ENCODE measurements around the gene NTRK1.

NTRK1 gene

DNA sequence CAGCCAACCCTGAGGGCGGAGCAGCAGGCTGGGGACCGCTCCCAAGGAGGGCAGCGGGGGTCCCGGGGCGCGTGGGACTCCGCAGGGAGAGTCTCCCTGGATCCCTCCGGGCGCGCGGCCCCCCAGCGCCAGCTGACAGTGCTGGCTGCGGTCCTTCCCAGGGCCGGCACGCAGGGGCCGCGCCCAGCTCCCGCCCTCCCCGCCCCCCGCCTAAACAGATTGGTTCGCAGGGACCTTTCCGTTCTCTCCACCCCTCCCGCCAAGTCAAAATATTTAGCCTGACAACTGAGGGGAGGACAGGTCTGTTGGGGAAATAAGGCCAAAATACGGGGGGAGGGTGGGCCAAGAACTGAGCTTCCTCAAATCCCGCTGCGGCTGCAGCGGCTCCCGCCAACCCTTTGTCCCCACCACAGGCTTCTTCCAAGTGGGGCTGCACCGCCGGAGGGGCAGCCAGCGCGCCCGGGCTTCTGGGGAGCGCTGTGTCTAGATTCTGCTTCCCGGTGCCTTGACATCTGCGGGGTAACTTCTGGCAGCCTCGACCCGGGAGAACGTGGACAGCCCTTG is 1.6 kb upstream of the NTRK1 start, which contains the start of gene INSRR:
TSS of gene INSRR (minus strand) at position 159 of the 564 bp plus-strand sequence. CDS start 496 bp downstream, outside the sequence.
- no peak for DNase-seq

DNA sequence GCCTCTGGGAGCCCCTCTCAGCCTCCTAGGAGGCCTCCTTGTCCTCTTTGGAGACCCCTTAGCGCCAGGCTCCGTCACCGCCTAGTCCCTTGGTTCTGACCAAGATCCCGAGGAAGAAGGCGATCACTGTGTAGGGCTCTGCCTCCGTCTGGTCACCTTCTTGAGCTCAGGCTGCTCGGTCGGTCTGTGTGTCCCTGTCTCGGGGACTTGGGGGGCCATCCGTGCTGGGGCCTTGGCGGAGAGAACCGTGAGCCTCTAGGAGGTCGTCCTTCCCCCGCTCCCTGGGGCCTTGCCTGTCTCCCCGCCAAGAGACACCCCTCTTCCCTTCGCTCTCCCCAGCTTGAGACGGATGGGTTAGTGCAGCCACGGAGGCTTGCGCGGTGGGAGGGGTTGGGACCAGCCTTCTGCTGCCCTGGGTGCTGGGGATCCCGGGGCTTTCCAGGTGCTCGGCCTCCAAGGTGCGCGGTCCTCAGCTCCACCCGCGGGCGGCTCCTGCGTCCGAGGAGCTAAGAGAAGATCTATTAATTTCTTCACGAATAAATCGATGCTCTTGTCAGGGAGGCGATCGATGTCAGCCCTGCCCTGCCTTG is 1.0 kb upstream of the NTRK1 start:
- DNase-seq, result no peak

DNA sequence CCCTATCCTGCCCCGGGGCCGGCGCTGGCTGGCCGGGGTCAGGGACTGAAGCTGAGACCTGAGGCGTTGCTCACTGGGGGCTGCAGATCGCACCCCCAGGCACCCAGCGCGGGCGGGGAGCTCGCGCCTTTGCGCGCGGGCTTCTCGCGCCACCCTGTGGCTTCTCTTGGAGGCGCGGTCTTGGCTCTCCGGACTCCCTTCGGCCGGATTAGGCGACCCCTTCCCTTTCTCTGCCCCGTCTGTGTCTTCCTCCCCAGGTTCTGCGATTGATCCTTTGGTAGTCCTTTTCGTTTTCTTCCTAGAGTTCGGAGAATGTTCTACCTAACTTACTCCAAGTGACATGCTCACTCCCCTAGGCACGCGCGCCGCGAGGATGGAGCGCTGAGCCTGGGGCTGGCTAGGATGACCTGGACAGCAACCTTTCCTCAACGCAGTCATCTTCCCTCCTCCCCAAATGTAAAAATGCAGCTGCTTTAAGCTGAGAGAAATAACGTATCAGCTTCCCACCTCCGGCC is 495 bp upstream of the NTRK1 start:
- DNase-seq, result no peak

DNA sequence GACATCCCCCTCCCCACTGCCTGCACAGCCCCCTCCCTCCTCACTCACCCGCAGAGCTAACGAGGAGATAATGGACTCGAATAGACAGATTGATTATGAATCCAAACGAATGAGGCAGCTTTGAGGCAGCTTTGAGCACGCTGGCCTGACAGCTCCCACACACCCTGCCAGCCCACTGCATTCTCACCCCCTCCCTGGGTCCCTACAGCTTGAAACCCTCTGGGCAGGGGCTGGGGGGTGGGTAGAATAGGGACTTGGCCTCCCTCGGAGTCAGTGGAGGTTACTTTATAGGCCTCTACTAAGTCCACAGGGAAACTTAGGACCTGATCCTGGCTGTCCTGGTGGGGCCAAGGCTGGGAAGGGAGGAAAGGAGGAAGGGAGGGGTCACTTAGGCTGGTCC is 1.9 kb downstream of the NTRK1 start:
- DNase-seq, result no peak

DNA sequence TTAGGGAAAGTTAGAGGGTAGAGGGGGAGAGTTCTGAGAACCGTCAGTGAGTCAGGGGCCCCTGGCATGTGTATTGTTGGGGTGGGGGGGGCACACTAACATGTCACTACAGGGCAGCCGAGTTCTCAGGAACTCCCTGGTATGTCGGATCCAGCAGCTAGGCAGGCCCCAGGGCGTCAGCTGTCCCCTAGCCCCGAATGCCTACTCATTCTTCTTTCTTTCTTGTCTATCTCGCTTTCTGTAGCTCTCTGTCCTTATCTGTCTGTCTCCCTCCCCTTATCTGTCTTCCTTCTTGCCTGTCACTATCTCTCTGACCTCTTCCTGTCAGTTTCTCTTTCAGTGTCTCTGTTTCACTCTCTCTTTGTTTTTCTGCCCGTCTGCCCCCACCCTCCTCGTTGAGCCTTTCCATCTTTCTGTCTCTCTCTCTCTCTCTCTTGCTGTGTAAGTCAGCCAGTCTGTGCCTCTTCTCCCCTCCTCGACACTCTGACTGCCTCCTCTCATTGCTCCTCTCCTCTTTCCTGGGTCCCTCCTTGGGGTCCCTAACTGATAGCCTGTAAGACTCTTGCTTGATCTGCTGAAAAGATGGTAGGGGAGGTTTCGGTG is 2.4 kb downstream of the NTRK1 start:
- no peak for DNase-seq

DNA sequence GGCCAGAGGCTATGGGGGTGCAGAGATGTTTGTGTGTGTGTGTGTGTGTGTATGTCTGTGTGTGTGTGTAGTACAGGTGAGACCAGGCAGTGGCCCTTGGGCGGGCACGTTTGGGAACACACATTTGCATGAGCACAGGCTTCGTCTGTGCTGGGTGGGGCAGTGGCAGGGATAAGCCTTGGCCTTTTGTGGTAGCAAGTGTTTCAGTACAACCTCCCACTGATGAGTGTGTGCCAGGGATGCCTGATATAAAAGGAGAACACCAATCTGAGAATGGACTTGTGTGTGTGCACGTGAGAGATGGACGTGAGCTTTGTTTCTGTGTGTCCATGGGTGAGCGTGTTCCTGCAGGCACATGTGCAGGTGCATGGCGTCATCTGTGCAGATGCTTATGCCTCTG is 3.0 kb downstream of the NTRK1 start:
- DNase-seq, result no peak

DNA sequence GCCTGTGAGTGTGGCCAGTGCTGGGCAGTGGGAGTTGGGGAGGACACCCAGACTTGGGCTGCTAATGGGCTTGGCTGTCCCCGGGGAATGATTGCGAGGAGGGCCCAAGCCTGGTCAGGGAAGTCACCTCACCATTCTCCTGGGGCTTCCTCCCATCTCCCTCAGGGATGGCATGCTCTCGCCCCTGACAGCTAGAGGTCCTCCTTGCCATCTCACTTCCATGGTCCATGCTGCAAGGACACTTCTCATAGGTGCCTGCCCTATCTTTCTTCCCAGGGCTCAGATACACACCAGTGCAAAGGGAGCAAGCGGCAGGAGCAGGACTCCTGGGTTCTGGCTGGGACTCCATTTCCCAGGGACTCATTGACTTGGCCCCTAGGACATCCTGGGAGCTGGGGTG is 4.1 kb downstream of the NTRK1 start:
- no peak for DNase-seq

DNA sequence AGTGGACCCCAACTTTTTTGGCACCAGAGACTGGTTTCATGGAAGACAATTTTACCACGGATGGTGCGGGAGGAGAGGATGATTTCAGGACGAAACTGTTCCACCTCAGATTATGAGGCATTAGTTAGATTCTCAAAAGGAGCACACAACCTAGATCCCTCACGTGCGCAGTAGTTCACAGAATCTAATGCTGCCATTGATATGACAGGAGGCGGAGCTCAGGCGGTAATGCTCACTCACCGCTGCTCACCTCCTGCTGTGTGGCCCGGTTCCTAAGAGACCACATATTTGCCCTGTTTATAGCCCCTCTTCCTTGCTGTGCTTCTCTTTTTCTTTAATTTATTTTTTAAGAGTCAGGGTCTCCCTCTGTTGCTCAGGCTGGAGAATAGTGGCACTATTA is 4.6 kb downstream of the NTRK1 start:
- no peak for DNase-seq

DNA sequence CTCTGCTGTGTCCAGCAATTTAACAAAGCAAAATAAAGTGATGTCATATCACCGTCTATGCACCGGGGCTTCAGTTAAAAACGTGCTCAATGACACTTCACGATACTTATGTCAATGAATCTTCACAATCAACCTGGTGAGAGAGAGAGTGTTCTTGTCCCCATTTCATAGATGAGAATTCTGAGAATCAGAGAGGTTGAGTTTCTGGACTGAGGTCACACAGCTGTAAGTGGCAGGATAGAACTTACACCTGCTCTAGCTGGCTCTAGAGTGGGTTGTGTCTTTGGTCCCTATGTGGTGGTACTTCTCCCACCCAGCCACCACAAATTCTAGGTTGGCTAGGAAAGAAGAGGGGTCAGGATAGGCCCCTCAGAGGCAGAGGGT is 5.2 kb downstream of the NTRK1 start:
- DNase-seq, result no peak

DNA sequence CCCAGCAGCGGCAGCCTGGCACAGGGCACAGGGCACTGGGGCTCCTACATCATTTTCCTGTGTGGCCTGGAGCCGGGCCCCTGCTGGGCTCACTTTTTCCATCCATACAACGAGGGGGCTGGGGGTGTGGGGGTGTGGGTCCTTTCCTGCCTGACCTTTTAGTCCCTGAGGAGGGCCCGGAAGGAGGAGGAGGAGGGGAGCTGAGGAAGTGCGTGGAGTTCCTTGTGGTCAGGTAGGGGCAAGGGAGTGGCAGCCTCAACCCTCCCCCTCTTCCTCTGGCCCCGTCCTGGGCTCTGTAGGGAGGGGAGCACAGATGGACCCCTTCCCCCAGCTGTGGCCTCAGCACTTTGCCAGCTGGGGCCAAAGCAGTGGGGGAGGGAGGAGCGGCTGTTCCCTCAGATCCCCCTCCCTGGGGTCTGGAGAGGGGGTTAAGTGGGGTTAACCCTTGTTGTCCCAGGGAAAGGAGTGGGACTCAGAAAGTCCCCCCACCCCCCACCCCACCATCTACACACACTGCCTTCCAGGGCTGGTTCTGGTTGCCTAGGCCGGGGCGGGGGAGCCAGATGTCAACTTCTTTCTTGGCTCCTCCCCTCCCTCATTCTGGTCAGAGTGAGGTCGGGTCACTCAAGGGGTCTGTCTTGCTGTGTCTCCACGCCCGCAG is 5.7 kb downstream of the NTRK1 start:
- no peak for DNase-seq

DNA sequence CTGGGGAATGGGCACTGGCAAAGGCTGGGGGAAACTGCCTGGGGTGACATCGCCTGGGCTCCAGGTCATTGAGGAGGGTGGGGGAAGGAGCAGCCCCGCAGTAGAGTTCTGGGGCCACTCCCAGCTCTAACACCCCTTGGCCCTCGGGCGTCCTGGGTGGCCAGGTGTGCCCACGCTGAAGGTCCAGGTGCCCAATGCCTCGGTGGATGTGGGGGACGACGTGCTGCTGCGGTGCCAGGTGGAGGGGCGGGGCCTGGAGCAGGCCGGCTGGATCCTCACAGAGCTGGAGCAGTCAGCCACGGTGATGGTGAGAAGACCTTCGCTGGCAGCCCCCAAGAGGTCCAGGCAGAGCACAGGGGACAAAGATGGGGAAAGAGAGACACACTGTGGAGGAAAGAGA is 7.7 kb downstream of the NTRK1 start:
- DNase-seq, result no peak

DNA sequence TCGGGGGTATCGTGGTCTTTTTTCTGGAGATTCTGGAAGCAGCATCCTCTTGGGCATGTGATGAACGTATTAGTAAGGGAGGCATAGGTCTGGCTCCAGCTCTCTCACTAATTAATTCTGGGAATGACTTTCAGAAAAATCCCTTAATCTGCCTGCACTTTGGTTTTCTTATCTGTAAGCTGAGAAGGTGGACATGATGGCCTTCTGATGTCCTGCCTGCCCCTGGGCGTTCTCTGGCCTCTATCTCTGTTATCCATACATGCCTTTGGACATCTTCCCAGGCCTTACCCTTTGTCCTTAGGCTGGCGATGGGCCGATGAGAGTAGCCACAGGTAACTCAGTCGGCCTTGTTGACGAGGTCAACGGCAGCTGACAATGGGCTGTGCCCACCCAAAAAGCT is 8.8 kb downstream of the NTRK1 start:
- DNase-seq, result no peak

DNA sequence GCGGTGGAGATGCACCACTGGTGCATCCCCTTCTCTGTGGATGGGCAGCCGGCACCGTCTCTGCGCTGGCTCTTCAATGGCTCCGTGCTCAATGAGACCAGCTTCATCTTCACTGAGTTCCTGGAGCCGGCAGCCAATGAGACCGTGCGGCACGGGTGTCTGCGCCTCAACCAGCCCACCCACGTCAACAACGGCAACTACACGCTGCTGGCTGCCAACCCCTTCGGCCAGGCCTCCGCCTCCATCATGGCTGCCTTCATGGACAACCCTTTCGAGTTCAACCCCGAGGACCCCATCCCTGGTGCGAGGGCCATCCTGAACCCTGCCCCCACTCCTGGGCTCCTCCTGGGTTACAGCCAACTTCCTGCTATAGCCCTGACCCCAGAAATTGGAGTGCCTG is 13.0 kb downstream of the NTRK1 start:
- no peak for DNase-seq

DNA sequence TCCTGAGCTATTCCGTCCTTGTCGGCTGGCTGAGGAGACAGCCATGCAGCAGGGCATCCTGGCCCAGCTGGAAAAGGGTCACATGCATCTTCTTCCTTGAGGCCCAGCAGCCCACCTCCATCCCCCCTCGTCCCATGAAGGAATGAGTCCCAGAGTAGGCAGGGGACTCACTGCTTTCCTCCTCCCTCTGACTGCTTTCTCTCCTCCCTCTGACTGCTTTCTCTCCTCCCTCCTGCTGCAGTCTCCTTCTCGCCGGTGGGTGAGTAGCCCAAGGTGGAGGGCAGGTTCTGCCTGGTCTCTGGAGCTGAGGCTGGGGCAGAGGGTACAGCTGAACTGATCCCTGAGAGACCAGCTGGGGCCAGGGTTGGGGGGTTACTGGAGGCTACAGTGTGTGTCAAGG is 13.5 kb downstream of the NTRK1 start:
- DNase-seq, result no peak

DNA sequence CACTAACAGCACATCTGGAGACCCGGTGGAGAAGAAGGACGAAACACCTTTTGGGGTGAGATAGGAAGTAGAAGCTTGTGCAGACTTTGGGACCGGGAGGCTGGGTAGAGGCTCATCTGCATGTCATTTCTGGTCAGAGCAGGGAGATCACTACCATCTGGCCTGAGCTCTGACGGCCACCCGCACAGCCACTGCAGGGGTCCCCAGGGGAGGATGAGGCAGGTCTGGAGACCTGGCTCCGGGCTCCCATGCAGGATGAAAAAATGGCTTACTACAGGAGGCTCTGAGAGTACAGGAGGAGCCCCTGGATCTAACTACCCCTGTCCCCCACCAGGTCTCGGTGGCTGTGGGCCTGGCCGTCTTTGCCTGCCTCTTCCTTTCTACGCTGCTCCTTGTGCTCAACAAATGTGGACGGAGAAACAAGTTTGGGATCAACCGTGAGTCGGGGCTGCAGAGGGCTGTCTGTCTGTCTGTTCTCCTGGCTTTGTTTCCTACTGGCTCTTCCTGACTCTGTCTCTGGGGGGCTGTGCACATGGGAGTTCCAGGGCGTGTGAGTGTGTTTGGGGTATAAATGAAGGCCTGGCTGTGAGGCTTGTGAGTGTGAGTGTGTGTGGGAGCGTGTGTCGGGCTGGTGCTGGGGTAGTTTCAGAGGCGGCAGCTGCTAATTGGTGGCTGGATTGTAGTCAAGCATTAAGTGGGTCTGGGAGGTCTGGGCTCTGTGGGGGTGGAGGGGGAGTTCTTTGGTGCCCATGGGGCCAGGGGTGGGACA is 14.1 kb downstream of the NTRK1 start:
- no peak for DNase-seq

DNA sequence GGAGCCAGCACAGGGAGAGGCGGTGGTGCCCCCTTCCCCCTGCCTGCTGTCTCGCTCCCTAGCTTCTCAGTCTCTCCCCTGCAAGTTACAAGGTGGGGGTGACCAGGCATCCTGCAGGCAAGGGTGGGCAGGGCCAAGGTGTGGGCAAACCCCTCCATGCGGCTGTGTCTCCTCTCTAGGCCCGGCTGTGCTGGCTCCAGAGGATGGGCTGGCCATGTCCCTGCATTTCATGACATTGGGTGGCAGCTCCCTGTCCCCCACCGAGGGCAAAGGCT is 14.6 kb downstream of the NTRK1 start:
- no peak for DNase-seq

DNA sequence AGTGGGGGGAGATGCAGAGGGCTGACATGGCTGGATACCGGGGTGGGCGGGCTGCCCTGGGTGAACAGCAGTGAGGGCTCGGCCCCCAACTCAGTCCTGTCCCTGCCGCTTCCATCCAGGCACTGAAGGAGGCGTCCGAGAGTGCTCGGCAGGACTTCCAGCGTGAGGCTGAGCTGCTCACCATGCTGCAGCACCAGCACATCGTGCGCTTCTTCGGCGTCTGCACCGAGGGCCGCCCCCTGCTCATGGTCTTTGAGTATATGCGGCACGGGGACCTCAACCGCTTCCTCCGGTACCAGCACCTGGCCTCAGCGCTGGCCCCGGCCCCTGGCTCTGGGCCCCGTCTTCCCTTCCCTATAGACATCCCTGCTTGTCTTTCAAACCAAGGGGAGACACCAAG is 15.6 kb downstream of the NTRK1 start:
- no peak for DNase-seq

DNA sequence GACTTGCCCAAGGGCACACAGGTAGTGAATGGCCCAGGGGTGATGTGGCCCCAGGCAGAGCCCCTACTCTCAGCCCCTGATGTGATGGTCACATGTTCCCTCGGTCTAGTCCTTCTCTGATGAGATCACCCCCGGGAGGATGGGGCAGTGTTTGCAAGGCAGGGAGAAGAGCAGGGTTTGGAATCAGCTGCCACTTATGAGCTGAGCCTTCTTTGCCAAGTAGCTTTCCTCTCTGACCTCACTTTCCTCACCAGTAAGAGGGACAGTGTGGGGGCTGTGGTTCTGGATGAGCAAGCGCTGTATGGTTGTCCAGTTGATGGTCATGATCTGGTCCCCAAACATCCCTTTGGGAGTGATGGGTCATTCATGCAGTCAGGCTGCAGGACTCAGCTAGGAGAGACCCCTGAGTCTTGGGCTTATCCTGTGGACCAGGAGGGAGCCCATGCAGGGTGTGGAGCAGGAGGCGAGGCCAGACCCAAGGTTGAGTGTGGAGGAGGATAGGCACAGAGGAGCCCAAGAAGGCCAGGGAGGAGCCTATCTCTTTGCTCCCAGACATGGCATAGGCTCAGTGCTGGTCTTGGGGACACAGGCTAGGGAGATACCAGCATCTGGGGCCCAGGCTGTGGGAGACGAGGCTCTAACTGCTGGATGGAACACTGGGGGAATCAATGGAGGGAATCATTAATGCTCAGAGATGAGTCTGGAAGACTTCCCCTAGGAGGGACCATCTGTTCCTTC is 16.9 kb downstream of the NTRK1 start:
- no peak for DNase-seq

DNA sequence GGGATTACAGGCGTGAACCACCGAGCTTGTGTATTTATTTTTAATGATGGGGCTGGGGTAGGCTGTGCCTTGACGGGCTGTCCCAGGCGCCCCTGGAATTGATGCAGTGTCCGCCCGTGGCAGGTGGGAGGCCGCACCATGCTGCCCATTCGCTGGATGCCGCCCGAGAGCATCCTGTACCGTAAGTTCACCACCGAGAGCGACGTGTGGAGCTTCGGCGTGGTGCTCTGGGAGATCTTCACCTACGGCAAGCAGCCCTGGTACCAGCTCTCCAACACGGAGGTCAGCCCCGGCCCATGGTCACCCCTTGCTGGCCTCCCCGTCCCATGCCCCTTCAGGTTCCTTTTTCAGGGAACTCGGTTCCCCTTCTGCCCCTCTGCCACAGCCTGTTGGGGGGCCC is 19.2 kb downstream of the NTRK1 start:
- DNase-seq, result no peak

DNA sequence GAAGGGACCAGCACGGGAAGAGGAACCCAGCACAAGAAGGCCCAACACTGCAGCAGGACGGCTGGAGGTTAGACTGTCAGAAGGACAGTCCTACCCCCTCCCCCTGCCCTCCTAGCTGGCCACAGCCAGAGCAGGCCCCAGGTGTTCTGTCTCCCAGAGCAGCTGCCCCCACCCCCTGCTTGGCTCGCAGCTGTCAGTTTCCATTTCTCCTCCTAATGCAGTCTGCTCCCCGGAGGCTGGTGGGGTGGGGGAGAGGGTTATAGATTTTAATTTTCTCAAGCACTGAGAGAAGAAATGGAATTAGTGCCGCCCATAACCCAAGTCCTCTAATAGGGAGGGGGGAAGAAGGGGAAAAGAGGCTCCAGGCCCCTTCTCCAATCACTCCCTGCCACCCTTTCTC is 19.8 kb downstream of the NTRK1 start:
- DNase-seq, result no peak

DNA sequence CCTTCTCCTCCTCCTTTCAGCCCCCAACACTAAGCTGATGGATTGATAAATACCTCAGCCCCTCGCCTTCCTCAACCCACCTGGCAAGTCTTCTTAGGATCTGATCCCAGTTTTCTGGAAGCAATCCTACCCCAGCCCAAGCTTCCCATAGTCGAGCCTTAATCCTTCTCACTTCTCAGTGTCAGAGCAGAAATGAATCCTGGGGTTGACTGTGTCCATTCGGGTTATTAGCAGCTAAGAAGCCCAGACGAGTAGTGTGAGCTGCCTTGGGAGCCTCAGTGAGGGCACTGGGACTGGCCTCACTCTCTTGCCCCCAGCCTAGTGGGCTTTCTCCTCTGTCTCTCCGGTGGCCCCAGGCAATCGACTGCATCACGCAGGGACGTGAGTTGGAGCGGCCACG is 20.4 kb downstream of the NTRK1 start:
- DNase-seq, result no peak

DNA sequence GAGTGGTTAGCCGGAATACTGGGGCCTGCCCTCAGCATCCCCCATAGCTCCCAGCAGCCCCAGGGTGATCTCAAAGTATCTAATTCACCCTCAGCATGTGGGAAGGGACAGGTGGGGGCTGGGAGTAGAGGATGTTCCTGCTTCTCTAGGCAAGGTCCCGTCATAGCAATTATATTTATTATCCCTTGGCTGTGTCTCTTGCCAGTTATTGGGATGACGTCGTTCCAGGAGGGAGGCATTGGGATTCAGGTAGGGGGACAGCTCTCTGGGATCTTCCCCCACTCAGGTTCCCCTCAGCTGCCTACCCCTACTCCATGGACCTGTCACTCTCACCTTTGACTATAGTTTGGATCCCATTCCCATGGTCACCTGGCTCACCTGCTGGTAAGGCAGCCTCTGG is 21.0 kb downstream of the NTRK1 start:
- DNase-seq, result no peak

DNA sequence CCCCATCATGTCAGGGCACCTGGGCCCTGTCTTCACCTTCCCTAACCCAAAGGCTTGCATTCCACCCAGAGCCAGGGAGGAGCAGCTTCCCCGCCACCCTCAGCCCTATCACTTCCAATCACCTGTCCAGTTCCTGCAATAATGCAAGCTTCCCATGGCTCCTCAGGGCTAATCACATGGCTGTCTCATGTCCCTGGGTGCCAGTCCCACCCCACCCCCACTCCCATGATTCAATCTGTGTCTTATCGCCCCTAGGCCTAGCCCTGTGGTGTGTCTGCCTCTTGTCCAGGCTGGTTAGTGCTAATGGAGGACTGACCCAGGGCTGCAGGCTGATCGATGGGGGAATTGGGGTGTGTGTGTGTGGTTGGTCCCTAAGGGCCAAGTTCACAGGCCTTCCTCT is 21.9 kb downstream of the NTRK1 start:
- no peak for DNase-seq
